RPMI7951 (cell line): ENCODE data around the gene CLIP2. TPM values are rescaled to one million over a fixed set of nuclear protein-coding genes. Genes with fewer than 3 reads are reported as not detected.
"Not testable (repeated sequence)": the region's sequence is repeated elsewhere in the genome, so short reads cannot be mapped to it uniquely, and the experiment has no call there.

ENCODE experiments used
- DNase-seq: peaks from one replicate; pipeline ENCODE4 v3.0.0-alpha.2; 2012; ENCODE audit warnings: low read depth
- total RNA-seq: library from RNA; depleted of rRNA; stranded (reverse); fragments of >200 nt; shearing (Covaris generic); gene quantifications from 2 replicates; pipeline ENCODE4 v1.2.3, GENCODE V29; 2014

The CLIP2 gene
- total RNA-seq, 1 experiment from 2014 or later: 7.8 TPM

GRCh38 chr7:74403521-74404387 lies 114.5 kb downstream of the CLIP2 start:
- DNase-seq: no peak

- no peak for DNase-seq
These were observed 115.1 kb downstream of the CLIP2 start for GRCh38 chr7:74404388-74404700.

DNA sequence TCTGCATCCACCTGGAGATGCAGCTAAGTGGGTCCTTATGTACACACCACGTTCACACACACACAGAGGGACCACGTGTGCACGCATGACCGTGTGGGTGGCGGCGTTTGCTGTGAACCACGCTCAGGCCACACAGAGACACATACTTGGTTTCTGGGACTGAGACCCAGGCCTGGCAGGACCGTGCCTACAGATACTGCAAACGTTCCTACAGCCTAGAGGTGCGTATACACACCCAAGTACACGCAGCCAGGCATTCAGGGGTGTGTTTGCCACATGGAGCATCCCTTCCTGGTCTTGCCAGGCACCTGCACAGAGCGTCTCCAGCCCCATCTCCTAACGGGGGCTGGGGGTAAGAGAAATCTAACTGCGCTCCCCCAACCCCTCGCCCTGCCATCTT lies 115.5 kb downstream of the CLIP2 start:
- DNase-seq: no peak

- no peak for DNase-seq
These were observed 116.1 kb downstream of the CLIP2 start for GRCh38 chr7:74405191-74405898.

- DNase-seq: no peak
These were observed 116.8 kb downstream of the CLIP2 start for GRCh38 chr7:74405899-74406512.

- DNase-seq: no peak
These were observed 118.8 kb downstream of the CLIP2 start for GRCh38 chr7:74407958-74408357.

DNA sequence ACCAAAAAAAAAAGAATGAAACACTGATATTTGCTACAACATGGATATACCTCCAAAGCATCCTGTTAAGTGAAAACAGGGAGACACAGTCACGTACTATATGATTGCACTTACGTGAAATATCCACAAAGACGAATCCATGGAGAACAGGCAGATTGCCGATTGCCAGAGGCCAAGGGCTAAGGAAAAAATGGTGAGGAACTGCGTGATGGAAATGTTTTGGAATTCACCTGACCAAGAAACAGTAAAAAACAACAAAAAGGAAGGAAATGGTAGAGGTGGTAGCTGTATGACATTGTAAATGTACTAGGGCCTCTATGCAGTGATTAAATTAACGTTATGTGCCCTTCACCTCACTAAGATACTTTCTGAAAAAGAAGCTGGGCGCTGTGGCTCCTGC lies 120.4 kb downstream of the CLIP2 start:
- DNase-seq: no peak

DNA sequence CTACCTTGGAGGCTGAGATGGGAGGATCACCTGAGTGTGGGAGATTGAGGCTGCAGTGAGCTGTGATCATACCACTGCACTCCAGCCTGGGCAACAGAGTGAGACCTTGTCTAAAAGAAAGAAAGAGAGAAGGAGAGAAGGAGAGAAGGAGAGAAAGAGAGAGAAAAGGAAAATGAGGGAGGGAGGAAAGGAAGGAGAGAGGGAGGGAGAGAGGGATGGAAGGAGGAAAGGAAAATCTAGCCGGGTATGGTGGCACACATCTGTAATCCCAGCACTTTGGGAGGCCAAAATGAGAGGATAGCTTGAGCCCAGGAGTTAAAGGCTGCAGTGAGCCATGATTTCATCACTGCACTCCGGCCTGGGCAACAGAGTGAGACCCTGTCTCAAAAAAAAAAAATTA lies 121.6 kb downstream of the CLIP2 start:
- no peak for DNase-seq

DNA sequence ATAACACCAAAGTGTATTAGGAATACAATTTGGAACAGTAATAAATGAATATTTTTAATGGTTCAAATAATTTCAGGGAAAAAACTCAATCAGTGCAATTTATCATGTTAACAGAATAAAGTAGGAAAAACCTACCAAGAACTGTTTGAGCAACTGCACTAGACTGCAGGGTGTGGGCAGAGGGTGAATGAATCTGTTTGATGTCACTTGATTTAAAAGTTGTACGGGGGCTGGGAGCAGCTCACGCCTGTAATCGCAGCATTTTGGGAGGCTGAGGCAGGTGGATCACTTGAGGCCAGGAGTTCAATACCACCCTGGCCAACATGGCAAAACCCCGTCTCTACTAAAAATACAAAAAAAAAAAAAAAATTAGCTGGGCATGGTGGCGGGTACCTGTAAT lies 122.4 kb downstream of the CLIP2 start:
- not testable (repeated sequence) for DNase-seq

- no peak for DNase-seq
These were observed 122.8 kb downstream of the CLIP2 start for GRCh38 chr7:74412056-74412455.

DNA sequence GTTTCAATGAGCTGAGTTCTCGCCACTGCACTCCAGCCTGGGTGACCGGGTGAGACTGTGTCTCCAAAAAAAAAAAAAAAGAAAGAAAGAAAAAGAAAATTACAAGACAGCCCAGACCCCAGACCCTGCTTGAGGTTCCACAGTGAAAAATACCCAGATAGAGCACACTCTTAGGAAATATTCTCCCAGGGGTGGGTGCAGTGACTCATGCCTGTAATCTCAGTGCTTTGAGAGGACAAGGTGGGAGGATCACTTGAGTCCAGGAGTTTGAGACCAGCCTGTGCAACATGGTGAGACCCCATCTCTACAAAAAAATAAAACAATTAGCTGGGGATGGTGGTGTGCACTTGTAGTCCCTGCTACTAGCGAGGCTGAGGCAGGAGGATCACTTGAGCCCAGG lies 123.4 kb downstream of the CLIP2 start:
- no peak for DNase-seq

DNA sequence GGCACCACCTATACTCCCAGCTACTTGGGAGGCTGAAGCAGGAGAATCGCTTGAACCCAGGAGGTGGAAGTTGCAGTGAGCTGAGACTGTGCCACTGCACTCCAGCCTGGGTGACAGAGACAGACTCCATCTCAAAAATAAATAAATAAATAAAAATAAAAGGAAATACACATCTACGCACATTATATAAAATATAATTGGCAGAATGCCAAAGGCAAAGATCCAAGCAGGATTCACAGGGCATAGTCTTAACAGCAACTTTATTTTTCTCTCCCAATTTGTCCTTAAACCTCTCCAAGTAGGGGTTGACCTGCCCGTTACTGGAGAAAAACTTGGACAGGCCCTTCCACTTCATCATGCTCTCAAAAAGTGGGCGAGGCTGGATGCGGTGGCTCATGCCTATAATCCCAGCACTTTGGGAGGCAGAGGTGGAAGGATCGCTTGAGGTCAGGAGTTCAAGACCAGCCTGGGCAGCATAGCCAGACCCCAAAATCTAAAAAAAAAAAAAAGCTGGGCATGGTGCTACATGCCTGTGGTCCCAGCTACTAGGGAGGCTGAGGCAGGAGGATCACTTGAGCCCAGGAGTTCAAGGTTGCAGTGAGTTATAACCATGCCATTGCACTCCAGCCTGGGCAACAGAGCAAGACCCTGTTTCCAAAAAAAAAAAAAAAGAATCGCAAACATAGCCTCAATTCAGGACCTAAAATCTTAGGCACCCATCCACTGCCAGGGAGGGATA lies 125.6 kb downstream of the CLIP2 start:
- not testable (repeated sequence) for DNase-seq

DNA sequence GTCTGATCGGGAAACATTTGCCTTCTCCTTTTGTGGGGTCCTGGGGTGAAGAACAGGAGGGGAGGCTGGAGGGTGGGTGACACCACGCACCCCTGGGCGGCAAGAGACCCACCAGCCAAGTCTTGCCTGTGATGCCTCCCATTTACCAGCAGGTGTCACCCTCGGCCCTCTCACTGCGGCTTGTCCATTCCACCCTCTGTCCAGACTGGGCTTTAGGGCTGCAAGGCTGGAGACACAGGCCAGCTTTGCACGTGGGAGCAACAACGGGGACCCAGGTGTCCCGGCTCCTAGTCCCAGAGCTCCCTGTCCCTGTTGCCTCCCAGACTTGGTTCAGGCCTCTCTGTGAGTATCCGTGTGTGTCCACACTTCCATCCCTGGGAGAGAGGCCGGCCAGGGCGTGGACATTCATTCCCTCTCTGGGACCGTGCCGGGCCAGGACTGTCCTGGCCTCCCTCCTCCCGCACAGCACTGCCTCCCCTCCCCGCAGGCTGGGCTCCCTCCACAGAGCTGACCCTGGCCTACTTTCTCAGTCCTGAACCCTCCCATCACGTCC lies 128.3 kb downstream of the CLIP2 start:
- DNase-seq: peak; percentile 61

- no peak for DNase-seq
These were observed 128.9 kb downstream of the CLIP2 start for GRCh38 chr7:74418076-74418475.

DNA sequence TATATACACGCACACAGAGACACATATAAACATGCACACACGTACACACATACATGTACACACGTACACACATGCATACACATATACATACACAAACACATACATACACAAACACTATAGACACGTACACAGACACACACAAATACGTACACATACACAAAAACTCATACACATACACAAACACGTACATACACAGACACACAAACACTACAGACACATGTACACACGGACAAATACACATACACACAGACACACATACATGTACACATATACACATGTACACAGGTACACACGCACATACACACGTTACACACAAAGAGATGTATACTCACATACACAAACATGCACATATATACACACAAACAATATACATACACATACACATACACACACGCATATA lies 129.3 kb downstream of the CLIP2 start:
- DNase-seq: no peak

DNA sequence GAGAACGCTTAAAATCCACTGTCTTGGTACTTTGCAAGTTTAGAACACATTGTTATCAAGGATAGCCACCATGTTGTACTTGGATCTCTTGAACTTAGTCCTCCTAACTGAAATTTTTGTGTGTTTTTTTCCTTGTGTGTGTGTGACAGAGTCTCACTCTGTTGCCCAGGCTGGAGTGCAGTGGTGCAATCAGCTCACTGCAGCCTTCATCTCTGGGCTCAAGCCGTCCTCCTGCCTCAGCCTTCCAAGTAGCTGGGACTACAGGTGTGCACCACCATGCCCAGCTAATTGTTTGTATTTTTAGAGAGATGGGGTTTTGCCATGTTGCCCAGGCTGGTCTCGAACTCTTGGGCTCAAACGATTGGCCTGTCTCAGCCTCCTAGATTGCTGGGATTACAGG lies 130.0 kb downstream of the CLIP2 start:
- not testable (repeated sequence) for DNase-seq

DNA sequence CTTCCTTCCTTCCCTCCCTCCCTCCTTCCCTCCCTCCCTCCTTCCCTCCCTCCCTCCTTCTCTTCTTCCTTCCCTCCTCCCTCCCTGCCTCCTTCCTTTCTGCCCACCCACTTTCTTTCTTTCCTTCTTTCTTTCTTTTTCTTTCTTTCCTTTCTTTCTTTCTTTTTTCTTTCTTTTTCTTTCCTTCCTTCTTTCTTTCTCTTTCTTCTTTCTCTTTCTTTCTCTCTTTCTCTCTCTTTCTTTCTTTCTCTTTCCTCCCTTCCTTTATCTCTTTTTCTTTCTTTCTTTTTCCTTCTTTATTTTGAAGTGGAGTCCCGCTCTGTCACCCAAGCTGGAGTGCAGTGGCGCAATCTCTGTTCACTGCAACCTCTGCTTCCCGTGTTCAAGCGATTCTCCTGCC lies 130.8 kb downstream of the CLIP2 start:
- no peak for DNase-seq

DNA sequence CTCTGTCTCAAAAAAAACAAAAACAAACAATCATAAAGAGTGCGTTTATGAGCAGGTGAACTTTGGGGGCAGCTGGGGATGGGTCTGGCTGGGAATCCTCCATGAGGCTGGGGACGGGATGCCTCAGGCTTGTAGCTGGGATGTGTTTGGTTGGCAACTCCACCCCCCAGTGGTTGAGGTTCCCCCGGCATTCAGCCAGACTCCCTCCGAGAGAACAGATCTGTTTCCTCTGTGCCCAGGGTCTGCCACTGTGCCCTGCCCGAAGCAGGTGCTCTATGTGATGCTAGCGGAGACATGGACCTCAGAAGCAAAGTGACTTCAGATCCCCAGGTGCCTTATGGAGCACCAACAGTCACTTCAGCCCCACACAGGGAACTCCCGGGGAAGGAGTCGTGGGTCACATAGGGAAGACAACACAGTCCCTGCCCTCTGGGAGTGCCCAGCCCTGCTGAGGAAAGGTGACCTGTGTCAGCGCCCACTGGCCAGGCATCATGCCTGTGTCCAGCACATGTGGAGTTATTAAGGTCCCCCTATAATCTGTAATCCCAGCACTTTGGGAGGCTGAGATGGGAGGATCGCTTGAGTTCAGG lies 135.2 kb downstream of the CLIP2 start:
- DNase-seq: no peak

DNA sequence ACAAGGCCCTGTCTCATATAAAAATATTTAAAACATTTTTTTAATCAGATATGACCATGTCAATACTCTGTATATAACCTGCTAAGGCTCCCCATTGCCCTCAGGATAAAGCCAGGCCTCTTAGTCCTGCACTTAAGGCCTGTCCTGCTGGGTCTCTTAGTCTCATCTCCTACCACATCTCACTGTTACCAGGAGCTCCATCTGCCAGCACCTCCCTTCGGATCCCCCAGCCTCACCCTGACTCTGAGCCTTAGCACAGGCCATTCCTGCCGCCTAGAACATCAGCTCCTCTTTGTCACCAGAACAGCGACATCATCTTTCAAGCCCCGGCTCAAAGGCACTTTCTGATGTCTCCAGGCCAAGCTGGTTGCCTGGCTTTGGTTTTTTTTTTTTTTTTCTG lies 138.8 kb downstream of the CLIP2 start:
- DNase-seq: no peak

GRCh38 chr7:74429153-74429747 lies 140.0 kb downstream of the CLIP2 start:
- peak; percentile 28 for DNase-seq

- not testable (repeated sequence) for DNase-seq
These were observed 141.2 kb downstream of the CLIP2 start for GRCh38 chr7:74430409-74430808.
